AG09319 (cell line): ENCODE data around the gene ATP12A.

Source experiments
- DNase-seq: peaks from one replicate; pipeline ENCODE4 v3.0.0-alpha.2; 2010; ENCODE audit warnings: low read depth; ENCODE audit errors: extremely low read depth
- TF ChIP-seq, protein P1 (sequence below): IDR thresholded peaks from 2 replicates; pipeline ENCODE4 v1.5.1; 2011; ENCODE audit warnings: low read depth, mild to moderate bottlenecking, inconsistent platforms, low read length, moderate library complexity

Gene ATP12A

DNA sequence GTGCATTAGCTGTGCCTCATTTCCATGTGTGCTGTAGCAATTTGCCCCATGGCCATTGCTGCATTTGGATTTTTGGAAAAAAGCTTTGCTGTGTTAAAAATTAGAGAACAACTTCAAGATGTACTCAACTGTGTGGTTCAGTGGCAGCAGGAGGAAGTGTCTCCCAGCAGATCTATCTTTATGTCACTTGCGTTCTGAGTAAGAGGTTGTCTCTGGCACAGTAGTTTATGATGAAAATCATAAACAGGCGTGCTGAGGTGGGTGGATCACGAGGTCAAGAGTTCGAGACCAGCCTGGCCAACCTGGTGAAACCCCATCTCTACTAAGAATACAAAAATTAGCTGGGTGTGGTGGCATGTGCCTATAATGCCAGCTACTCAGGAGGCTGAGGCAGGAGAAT lies 54.7 kb downstream of the ATP12A start:
- DNase-seq = no peak
- TF ChIP-seq, protein P1, sequence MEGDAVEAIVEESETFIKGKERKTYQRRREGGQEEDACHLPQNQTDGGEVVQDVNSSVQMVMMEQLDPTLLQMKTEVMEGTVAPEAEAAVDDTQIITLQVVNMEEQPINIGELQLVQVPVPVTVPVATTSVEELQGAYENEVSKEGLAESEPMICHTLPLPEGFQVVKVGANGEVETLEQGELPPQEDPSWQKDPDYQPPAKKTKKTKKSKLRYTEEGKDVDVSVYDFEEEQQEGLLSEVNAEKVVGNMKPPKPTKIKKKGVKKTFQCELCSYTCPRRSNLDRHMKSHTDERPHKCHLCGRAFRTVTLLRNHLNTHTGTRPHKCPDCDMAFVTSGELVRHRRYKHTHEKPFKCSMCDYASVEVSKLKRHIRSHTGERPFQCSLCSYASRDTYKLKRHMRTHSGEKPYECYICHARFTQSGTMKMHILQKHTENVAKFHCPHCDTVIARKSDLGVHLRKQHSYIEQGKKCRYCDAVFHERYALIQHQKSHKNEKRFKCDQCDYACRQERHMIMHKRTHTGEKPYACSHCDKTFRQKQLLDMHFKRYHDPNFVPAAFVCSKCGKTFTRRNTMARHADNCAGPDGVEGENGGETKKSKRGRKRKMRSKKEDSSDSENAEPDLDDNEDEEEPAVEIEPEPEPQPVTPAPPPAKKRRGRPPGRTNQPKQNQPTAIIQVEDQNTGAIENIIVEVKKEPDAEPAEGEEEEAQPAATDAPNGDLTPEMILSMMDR = no peak

DNA sequence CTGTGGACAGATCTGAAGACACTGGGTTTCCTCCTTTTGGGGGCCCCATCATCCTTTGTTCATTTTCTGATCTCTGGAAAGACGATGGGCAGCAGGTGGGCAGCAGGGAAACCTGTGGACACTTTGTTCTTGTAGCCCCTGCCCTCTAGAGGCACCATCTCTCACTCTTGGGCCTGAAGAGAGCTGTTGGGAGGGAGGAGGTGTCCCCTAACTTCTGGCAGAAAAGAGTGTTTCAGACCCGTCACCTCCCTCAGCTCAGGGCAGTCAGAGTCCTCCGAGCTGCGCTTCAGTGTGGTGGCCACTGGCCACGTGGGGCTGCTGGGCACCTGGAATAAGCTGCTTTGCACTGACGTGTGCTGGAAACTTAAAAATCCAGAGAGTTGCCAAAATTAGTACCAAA lies 56.8 kb downstream of the ATP12A start:
- DNase-seq = no peak
- TF ChIP-seq, protein P1 = no peak

DNA sequence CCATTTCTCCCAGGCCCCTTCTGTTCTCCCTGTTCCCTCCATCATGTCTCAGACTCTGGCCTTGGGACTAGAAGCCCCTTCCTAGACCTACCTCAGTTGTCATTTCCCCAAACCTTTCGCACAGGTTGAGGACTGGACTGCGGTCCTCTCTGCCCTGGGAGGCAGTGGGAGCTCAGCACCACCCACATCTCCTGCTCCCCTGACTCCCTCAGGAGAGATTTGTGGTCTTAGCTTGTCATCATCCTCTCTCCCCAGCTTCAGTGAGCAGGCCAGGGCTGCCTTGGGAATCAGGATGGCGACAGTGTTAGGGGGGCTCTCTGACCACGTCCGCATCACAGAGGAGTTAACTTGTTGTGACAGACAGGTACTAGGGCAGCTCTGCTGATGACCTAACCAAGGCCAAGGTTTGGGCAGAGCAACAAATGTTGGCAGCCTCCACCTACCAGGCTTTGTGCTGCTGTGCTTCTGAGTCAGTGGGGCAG lies 58.2 kb downstream of the ATP12A start:
- TF ChIP-seq, protein P1 = no peak
- no peak for DNase-seq

DNA sequence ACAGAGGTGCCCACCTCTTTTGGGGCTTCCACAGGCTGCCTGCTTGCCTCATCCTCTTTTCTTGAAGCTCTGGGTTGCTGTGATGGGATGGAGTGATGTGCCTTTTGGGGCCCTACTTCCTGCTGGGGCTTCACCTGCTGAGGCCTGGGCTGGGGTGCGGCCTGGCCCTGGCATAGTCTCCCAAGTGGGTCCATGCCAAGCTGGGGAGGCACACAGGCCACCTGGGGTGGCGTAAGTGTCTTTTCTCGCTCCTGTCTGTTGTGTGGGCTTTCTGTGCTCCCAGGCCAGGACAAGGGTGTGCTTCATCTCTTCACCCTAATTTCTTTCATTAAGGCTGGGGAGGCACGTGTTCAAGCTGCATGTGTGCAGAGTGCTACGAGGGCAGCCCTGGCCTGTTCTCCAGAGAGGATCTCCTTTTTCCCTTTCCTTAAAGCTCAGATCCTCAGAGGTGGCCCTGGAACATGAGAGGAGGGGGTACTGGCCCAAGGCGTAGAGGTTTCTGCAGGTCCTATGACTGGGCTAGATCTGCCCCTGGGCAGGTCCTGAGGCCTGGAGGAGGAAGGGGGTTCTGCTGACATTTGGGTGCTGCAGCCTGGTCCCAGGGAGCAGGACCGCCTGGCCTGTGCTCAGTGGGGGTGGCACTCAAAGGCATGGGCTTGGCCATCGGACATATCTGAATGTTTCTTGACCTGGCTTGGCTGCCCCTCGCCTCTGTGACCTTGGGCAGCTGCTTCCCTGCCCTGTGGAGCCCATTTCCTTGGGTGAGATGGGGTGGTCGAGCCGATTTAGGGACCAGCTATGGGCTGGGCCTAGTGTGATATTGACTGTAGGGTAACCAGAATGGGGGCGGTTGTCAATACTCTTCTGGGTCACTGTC lies 60.0 kb downstream of the ATP12A start:
- DNase-seq = no peak
- TF ChIP-seq, protein P1 = no peak

DNA sequence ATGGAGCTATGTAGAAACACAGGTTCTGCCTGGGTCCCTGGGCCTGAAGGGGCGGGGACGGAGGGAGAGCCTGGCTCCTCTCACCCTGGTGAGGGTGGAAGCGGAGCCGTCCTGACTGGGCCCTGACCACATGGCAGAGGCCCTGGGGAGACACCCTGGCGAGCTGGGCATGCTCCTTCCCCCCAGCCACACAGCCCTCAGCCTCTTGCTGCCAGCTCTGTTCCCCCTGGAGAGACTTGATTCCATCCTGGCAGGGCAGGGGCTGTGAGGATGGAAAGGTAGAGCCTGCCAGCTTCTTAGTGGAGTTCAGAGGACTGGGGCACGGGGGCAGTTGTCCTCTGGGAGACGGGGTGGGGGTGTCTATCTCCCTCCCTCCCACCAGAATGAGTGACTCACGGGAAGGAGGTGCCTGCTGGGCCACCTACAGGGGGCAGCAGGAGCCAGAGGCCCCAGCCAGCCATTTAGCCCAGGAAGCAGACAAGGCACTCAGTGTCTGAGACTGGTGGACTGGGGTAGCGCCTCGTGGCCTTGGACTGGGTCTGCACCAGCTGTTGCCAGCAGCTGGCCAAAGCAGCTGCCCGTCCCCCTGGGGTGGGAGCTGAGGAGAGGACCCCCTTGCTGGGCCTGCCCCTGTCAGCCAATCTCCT lies 60.9 kb downstream of the ATP12A start:
- TF ChIP-seq, protein P1 = peak; percentile 9
- no peak for DNase-seq

DNA sequence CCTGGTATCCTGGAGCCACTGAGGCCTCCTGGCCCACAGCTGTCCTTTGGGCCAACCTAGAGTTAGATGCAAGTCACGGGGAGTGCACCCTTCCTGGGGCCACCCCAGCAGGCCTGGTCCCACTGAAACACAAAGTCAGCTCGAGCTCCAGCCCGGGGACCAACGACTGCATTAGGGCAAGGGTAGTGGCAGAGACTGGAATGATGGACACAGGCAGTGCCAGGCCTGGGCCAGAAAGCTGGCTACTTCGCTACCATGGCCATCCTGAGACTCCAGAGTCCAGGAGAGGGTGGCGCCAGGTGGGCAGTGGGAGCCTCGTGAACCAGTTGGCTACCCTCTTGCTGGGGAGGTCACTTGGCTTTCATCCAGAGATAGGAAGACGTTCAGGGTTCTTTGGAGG lies 61.6 kb downstream of the ATP12A start:
- TF ChIP-seq, protein P1 = no peak
- no peak for DNase-seq

DNA sequence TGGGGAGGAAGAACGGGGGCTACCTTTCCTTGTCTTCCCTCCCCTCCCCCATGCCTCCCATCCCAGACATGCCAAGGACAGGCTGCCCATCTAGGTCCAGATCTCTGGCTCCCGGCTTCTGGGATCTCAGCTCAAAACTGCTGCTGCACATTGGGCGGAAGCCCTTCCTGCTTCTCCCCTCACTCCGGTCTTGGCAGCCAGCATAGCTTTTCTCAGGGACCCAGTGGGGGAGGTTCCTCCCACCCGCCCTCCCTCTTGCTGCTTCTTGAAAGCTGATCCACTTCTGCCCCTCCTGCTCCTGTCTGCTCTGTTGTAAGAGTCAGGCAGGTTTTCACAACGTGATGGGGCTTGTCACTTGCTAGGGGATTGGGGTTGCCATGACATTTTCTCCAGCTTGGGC lies 62.1 kb downstream of the ATP12A start:
- TF ChIP-seq, protein P1 = no peak
- no peak for DNase-seq
